ENCODE results near the gene DDI2.

The DDI2 gene

GRCh38 chr1:15605398-15606383 lies 11.6 kb upstream of the DDI2 start:
- DNase-seq = no peak

GRCh38 chr1:15609631-15610030 lies 7.6 kb upstream of the DDI2 start:
- DNase-seq = no peak

DNA sequence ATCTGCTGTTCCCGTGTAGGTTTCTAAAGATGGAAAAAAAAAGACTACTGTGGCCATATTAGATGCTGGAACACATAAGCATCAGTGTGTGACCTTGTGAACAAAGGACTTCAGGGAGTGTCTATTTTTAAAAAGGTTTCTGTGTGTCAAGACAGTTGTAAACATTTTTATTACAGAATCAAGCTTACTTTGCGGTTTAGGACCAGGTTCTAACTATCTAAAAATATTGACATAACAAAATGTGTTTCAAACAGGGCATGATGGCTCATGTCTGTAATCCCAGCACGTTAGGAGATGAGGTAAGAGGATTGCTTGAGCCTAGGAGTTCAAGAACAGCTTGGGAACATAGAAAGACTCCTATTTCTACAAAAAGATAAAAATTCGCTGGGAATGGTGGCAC lies 7.1 kb upstream of the DDI2 start:
- DNase-seq = peak; percentile 22

DNA sequence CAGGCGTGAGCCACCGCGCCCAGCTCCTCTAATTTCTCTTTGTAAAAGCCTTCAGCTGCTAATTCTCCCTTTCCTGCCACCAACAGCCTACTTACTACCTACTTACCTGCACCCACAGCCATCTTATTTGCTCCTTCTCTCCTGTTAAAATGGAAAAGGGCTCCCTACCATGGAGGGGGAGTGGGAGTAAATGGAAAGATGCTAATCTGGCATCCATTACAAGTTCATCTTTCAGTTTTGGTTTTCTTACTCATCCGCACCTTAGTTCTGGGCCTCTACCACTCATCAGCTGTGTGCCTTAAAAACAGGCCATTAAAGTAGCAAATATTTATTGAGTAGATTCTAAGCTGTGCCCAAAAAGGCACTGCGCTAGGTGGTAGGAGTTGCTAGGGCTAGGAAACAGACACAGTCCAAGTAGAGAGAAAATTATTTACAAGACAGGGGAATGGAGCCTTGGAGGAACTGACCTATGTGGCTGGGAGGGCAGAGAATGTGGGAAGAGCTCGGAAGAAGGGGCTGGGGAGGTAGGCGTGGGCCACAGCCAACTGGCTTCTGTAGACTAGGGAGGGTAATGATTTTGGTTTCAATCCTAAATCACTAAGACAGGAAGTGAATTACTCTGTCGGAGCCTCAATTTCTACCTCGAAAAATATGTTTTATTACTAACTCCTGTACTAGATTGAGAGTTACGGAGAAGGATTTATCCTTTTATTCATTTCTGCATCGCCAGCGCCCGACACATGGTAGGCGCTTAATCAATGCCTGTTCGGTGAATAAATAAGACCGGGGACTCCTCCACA lies 685 bp upstream of the DDI2 start:
- DNase-seq = no peak

DNA sequence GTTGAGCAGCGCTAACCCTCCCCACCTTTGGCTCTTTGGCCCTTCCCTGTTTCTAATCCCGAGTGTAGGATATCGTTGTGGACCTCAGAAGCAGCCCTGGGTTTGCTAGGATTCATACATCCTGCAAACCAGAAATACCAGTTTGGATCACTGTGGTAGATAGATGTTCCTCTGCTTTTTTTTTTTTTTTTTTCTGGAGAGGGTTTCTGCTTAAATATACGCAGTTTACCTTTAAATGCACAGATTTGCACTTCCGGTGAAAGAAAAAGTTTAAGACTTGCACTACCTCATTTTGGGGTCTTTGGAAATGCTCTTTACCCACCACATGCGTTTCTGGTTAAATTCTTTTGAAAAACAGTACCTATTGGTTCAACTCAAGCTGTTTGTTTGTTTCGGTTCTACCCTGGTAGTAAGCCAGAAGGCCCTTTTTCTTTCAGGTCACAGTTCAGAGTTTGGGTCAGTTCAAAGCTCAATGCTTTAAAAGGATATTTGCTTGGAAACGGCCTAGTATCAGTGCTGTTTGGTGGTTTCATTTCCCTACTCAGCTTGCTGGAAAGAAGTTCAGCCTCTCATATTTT lies 908 bp downstream of the DDI2 start:
- DNase-seq = no peak

DNA sequence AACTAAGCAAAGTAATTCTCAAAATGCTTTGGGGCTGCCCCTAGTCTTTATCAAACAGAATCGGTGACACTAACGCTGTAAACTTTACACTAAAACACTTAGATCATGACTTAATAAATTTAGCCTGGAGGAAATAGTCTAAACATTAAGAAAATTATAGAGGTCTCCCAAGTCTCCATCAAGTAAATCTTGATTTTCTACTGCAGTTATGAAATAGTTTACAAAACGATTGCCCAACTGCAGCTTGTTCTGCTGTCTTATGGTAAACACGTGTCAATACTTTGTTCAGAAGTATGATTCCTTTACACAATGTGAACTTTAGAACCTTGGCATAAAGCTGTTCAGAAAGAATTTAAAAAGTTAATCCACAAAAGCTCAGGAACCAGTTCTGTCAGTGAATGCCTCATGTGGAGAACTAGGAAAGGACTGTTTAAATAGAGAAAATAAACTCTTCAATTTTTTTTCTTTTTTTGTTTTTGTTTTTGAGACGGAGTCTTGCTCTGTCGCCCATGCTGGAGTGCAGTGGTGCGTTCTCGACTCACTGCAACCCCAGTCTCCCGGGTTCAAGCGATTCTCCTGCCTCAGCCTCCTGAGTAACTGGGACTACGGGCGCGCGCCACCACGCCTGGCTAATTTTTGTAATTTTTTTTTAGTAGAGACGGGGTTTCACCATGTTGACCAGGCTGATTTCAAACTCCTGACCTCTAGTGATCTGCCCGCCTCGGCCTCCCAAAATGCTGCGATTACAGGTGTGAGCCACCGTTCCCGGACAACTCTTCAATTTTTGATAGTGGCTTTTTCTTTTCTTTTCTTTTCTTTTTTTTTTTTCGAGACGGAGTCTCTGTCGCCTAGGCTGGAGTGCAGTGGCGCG lies 1.6 kb downstream of the DDI2 start:
- no peak for DNase-seq

GRCh38 chr1:15620155-15620545 lies 2.9 kb downstream of the DDI2 start:
- no peak for DNase-seq

- no peak for DNase-seq
Measured at GRCh38 chr1:15620902-15621682, 3.8 kb downstream of the DDI2 start.

DNA sequence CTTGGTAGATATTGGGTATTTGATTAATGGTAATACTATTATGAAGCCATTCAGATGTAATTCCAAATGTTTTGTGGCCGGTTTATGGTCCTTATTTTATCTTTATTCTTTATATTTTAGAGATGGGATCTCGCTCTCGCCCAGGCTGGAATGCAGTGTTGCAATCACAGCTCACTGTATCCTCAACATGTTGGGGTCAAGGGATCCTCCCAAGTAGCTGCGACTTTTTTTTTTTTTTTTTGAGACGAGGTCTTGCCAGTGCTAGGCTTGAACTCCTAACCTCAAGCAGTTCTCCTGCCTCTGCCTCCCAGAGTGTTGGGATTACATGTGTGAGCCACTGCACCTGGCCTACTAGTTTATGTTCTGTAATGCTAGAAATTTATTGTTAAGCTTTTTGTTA lies 4.7 kb downstream of the DDI2 start:
- DNase-seq = no peak

DNA sequence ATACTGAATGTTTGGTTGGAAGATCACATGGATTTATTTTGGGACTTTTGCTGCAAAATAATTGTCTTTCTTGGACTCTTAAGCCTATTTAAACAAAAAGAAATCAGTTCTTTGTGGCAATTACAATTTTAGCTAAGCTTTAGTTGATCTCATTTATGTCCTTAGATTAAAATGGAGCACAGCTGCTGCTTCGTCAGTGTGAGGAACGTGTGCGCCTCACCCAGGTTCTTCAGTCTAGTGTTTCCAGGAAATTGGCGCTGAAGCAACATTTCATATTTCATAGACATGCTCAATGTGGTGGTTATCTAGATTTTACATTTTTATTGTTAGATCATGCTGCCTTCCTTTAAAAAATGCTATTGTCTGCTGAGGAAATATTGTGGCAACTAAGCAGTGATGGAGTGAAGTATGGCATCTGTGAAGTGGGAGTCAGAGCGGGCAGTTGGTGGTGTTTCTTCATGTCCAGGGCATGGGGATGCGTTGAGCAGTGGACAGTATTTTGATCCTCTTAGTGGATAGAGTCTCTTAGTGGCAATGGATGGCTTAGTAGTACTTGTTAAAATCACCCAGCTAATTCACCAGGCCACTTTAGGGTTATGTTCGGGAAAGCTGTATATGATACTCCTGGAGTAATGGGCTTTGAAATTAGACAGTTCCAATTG lies 5.6 kb downstream of the DDI2 start:
- no peak for DNase-seq

DNA sequence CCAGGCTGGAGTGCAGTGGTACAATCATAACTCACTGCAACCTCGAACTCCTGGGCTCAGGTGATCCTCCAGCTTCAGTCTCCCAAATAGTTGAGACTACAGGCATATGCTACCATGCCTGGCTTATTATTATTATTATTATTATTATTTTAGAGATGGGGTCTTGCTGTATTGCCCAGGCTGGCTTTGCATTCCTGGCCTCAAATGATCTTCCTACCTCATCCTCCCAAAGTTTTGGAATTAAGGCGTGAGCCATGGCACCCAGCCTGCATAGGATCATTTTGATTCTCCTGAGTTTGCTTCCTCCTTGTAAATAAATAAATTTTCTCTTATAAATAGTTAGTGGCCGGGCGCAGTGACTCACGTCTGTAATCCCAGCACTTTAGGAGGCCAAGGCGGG lies 6.2 kb downstream of the DDI2 start:
- no peak for DNase-seq

GRCh38 chr1:15624133-15624714 lies 7.0 kb downstream of the DDI2 start:
- DNase-seq = no peak

DNA sequence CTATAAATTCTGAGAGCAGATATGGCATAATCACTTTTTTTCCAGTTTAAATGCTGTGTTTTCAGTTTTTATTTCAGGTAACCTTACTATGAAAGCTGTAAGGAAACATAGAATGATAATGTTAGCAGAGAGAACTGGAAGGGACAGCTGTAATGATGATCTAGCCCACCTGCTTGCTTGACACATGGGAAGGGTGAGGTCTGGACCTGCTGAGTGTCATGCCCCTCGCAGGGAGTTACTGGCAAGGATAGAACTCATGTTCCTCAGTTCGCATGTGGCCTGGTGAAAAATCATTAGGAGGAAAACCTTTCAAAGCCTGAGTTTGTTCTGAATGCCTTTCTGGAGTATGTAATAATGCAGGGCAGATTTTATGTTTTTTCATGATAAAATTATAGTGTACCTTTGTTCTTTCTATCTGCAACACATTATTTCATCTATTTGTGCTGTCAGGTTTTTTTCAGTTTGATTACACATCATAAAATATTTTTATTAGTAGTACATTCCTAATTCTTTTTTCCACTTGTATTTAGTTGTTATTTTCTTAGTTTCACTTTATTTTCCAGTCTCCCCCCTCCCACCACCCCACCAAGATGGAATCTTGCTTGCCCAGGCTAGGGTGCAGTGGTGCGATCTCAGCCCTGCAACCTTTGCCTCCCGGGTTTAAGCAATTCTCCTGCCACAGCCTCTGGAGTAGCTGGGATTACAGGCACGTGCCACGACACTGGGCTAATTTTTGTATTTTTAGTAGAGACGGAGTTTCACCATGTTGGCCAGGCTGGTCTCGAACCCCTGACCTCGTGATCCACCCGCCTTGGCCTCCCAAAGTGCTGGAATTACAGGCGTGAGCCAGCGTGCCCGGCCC lies 8.0 kb downstream of the DDI2 start:
- DNase-seq = no peak

DNA sequence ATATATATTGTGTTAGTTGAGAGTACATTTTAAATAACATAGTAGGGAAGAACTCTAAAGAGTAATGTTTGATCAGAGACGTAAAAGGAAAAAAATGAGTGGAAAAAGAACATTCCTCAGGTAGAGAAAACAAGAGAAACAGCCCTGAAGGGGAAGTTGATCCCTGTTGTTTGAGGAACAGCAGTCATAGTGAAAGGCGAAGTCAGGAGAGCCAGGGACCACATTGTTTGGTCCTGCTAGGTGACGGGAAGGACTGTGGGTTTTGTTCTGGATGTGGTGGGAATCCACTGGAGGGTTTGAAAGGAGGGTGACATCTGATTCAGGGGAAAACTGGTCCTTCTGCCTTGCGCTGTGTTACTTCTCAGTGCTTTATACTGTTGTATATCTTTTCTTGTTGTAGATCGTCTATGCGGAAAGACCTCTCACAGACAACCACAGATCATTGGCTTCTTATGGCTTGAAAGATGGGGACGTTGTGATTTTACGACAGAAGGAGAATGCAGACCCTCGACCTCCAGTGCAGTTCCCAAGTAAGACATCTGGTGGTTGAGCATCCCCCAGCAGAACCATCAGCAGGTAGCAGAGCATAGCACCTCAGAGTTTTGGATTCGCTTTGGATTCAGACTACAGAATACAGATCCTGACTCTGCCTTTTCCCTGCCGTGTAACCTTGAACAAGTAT lies 9.2 kb downstream of the DDI2 start:
- DNase-seq = no peak

DNA sequence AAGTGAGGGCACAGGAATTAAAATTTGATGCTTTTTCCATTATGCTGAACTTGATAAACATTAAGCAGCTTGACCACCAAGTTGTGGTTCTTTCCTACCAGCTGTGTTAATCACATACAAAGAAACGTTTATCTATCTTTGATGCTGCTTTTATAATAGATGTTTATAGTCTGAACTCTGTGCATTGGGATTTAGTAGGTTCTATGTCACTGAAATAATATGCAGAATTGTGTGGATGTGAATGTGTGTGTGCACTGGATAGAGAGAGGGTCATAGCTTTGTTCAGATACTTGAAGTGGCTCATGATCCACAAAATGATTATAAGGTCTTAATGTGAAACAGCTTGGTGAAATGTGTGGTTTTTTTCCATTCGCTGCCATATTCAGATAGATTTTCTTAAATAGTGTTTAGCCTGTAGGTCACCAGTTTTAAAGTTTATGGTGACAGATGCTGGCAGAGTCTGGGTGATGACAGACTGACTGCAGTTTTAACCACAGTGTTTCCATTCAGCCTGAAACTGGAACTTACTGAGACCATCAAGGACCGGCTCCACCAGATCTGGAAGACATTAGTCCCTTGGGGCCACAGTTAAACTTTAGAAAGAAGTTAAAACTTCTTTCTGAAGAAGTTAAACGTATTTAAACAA lies 10.2 kb downstream of the DDI2 start:
- no peak for DNase-seq

- no peak for DNase-seq
Measured at GRCh38 chr1:15628003-15628402, 10.7 kb downstream of the DDI2 start.

GRCh38 chr1:15633756-15634420 lies 16.6 kb downstream of the DDI2 start:
- DNase-seq = no peak

- no peak for DNase-seq
Measured at GRCh38 chr1:15636436-15636835, 19.2 kb downstream of the DDI2 start.
